GM18868 (cell line): ENCODE measurements around the gene PKNOX2.
"Not testable (repeated sequence)": the region's sequence is repeated elsewhere in the genome, so short reads cannot be mapped to it uniquely, and the experiment has no call there.

ENCODE experiments used
- ATAC-seq: cut with Tn5 transposase; IDR thresholded peaks from one replicate; pipeline ENCODE4 v1.9.1; 2021; ENCODE audit warnings: mild to moderate bottlenecking, moderate library complexity; ENCODE audit not compliant: unreplicated experiment

Gene PKNOX2

DNA sequence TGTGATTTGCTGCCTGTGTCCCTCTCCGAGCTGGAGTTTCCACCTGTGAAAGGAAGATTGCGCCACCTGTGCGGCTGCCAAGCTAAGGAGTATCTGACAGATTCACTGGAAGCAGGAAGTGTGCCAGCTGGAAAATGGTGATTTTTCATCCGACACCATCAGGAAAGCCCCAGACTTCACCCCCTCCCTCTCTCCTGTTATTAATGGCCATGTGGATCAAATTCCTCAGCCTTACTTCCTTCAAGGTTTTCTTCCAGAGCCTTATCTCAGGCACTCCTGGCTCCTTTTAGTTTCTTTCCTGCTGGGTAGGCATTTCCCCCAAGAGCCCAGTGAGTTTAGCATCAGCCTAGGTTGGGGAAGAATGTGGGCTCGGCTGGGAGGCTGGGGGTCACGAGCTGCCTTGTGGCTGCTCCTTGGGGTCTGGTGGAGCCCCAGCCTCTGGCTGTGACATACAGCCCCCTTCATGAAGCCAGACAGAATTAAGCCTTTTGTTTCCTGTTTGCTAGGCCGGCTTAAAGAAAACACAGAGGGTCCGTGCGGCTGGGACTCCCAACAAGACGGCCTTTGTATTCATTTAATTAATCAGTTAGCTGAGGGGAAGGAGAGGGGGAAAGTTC lies 37.1 kb downstream of the PKNOX2 start:
- ATAC-seq, result no peak

DNA sequence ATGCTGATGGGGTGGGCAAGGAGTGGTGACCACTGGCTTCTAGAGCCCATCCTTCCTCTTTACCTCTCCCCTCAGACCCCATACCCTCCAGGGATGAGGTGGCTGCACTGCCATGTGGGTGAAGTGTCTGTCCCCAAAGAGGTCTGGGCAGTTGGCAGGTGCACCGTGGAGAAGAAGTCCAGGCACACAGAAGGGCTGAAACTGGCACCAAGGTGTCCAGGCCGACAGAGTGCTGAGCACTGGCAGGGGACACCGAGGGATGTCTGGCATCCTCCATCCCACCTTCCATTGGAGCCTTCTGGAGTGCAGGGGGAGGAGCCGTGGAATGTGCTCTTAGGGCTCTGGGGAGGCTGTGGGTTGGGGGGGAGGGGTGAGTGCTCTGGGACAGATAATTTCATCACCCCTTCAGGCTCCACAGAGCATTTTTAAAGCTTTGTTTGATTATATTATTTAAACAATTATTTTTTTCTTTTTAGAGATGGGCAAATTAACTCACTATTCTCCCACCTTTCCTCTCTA lies 37.9 kb downstream of the PKNOX2 start:
- ATAC-seq, result no peak

DNA sequence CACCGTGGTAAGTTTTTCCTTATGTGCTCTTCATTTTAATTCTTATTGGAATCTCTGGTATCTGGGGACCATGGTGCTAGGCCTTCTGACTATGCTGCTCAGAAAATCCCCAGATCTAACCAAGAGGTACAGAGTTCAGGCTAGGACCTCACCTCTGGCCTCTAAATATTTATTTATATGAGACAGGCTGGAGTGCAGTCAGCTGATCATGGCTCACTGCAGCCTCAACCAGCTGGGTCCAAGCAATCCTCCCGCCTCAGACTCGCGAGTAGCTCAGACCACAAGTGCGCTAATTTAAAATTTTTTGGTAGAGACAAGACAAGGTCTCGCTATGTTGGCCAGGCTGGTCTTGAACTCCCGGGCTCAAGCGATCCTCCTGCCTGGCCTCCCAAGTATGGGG lies 38.4 kb downstream of the PKNOX2 start:
- ATAC-seq, result no peak

DNA sequence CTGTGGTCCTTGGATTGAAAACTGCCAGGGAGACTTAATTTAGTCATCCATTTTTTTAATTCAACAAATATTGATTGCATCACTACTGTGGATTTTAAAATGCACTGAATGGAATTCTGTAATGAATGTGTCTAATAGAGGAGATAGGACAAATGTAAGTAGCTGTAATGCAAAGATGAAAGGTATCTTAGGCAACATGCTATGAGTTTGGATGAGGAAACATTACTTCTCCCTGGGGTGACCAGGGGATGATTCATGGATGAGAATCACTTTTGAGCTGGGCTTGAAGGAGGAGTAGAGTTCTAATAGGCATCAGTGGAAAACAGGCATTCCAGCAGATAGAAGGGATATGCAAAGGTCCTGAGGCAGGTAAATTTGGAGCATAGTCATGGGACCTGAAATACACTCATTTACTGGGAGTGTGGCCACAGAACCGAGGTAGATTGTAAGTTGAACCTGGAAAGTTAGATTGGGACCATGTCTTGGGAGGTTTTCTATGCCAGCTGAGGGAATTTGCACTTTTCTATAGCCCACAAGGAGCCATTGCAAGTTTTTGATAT lies 43.4 kb downstream of the PKNOX2 start:
- no peak for ATAC-seq

DNA sequence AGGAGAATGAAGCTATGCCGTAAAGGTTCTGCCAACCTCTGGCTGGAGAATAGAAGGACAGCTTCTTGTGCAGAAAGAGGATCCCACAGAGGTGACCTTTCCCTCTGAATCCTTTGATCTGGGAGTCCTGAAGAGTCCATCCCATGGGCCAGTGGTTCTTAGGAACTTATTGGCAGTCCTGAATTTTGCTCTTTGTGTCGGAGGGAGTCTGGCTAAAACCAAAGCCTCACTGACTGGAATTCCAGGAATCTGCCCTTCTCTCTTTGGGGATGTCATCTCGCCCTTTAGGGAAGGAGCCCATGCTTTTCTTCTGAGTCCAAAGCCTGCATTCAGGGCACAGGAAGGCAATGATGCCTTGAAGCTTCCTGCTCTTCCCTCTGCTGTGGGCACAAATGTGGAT lies 45.5 kb downstream of the PKNOX2 start:
- no peak for ATAC-seq

DNA sequence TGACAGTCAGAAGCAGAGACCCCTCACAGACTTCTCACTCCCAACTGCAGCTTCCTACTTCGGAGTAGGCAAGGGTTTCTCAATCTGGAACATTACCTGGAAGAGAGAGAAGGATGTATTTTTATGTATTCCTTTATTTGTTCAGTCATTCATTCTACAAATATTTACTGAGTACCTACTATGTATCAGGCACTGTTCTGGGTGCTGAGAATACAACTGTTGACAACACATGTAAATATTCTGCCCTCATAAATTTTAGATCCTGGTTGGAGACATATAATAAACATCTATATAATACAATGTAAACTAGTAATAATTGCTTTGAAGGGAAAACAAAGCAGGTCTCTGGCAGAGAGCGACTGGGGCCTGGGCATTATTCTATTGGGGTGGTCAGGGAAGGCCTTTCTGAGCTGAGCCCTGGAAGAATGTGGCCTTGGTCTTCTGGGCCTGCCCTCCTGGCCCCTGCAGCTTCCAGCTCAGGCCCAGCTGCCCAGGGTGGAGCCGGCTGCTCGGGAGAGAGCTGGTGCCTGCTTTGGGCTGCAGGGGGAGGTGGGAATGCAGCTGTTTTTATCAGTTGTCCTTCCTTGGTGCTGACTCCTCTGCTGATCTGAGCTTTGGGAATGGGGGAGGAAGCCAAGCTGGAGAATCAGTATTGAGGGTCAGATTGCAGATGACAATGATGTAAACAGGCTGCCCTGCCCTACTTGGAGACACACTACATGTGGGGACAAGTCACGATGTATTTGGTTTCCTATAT lies 46.8 kb downstream of the PKNOX2 start:
- ATAC-seq, result no peak

DNA sequence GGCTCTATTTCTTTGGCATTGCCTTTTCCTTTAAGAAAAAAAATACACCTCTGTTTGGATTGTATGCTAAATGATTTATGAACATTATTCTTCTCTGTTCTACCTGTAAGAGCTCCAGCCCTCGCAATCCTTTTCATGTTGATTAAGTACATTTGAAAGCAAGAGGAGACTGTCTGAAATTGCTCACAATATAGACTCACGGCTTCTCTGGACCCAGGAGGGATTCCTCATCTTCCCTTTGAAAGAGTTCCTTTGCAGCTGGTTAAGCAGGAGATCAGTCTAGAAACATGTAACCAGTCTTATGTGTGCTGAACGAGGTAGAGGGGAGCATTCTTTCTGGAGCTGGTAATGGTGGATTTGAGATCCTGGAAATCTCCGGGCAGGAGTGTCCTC lies 47.4 kb downstream of the PKNOX2 start:
- ATAC-seq, result no peak

DNA sequence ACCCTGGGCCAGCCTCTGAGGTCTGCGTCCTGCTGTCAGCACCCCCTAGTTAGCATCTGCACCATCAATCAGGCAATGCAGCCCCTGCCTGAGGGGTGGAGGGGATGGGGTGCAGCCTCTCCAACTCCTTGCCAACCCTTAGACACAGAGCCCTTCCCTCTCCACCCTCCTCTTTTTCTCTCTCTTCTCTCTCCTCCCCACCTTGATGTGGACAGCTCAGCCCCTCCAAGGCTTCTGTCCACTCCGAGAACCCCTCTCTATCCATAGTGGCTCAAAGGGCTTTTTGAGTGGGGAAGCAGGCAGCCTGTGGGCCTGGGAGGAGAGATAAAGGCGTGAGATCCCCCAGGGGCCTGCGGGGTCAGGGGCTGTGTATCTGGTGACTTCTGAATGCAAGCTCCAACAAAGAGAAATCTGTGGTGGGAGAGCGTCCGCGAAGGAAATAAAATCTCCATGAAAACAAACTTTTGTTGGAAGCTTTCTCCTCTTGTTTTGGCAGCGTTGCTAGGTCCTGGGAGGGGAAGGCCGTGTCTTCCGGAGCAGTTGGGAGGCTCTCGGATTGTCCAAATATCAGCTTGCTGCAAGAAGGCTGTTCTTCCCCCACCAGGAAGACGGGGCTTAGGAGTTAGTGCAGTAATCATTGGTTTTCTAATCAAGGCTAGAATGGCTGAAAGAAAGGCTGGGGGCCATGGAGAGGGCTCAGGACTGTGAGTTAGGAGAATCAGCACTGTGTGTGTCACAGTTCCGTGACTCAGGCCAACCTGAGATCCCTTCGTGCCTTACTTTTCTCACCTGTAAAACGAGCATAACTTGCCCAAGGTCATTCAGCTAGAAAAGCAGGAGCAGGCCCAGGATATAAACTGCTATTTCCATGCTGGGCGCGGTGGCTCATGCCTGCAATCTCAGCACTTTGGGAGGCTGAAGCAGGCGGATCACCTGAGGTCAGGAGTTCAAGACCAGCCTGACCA lies 50.3 kb downstream of the PKNOX2 start:
- no peak for ATAC-seq

DNA sequence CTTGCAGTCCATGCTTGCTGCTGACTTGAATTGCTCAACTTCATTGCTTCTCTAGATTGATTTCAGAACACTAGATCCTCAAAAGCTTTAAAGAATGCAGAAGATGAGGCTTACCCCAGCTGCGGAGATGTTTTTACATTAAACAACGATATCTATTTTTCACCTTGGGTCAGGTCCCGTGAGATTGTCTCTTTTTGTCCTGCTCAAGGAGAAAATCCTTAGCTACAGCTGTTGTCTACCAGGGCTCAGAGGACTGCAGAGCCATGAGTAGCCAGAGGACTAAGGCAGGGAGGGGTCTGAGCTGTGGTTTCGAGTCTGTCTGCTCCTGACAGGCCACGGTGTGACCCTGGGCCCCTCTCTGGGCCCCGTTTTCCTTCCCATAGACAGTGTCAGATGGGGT lies 51.4 kb downstream of the PKNOX2 start:
- no peak for ATAC-seq

DNA sequence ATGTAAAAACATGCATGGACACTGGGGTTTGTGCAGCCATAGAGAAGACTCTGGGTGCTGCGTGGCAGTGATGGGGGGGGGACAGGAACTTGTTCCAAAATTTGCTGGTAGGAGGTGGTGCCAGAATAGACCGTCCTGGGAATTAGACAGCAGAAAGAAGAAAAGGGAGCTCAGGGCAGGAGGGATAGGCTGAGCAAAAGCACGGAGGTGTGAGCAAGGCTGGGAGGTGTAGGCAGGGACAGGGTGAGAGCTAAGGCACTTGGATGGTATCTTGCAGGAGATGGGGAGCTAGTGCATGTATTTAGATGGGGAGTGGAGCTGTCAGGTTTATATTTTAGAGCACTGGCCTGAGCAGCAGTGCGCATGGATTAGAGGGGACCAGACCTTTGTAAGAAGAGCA lies 53.8 kb downstream of the PKNOX2 start:
- no peak for ATAC-seq

DNA sequence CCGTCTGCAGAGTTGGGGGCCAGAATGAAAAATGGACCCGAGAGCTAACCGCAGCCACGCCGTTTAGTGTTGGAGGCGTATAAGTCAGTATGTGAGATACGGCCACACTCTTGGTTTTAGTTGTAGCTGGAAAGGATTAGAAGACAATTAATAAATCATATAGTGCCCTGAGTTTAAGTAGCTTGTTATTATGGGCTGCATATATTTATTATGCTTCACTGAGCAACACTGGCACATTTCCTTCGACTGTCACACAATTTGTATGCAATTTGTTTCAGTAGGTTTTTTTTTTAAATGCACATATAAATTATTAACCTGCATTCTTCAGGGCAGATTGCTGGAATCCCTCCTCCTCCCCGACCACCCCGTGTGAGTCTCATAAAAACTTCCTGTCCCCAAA lies 56.9 kb downstream of the PKNOX2 start:
- no peak for ATAC-seq

DNA sequence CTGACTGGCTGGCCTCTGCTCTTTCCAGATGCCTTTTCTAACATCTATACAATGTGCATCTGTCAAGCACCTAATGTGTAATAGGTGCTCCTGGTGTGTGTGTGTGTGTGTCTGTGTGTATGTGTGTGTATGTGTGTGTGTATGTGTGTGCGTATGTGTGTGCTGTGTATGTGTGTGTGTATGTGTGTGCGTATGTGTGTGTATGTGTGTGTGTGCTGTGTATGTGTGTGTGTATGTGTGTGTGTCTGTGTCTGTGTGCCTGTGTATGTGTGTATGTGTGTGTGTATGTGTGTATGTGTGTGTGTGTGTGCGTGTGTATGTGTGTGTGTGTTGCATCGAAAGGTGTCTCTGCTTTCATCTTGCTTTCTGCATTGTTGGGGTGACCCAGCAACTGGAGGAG lies 57.9 kb downstream of the PKNOX2 start:
- no peak for ATAC-seq

DNA sequence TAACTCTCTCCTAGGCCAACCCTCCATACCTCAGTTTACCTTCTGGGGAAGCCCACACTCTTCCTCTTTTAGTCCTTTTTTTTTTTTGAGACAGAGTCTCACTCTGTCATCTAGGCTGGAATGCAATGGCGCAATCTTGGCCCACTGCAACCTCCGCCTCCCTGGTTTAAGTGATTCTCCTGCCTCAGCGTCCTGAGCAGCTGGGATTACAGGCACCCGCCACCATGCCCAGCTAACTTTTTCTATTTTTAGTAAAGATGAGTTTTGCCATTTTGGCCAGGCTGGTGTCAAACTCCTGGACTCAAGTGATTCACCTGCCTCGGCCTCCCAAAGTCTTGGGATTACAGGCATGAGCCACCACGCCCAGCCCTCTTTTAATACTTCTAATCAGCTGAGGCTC lies 58.6 kb downstream of the PKNOX2 start:
- not testable (repeated sequence) for ATAC-seq

DNA sequence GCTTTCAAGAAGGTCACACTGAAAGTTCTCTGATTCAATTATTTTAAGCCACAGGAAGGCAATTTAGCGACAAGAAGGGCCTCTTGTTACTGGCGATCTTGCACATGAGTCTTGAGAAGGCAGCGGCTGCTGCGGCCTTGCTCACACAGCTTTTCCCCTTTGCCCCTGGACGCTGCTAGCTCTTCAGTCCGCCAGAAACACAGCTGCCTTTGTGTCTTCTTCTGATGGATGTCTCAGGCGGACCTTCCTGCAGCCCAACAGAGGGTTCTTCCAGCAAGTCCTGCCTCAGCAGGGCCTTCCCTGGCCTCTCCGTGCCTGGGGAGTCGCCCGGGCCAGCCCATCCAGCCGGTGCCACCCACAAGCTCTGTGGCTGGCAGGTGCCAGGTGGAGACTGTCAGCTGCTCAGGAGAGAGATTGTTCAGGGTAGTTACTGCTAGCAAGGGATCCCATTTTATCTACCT lies 59.4 kb downstream of the PKNOX2 start:
- ATAC-seq, result no peak

DNA sequence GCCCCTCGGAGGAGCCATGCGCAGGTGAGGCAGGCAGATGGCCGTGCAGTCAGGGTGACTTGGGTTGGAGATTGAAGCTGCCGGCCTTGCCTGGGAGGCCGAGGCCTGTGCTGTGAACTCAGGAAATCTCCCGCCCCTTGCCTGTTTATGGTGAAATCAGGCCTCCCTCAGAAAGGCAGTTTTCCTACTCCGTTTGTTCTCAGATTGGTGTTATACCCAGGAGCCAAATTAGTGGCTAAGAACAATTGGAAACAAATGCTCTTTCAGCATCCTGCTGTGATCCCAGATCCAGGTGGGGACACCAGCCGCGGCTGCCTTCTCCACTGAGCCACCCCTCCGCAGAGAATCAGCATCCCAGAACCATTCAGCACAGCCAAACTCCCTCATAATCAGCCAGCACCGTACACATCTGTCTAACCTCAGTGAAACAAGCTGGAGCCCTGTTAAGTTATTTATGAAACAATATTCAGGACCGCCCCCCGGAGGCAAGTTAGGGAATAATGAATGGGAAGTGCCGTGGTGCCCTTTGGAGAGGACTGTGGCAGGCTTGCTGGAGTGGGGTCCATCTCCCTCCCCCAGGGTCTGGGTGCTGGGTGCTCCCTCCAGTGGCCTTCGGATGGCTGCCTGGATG lies 60.0 kb downstream of the PKNOX2 start:
- no peak for ATAC-seq

DNA sequence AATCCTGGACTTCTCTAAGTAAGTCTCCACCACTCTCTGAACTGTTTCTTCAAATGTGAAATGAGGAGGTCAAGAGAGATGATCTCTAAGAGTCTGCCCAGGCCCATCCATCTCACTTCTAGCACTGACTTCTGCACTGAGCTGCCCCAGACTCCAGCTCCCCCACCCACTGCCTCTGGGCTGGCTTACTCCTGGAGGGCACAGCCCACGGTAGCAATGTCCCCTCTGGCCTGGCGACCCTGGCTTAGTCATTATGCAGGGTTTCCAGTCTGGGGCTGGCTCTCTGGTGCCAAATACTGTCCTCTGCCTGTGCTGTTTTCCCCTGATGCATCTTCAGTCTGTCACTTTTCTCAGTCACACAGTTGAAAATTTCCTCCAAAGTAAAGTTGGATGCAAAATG lies 60.9 kb downstream of the PKNOX2 start:
- no peak for ATAC-seq

DNA sequence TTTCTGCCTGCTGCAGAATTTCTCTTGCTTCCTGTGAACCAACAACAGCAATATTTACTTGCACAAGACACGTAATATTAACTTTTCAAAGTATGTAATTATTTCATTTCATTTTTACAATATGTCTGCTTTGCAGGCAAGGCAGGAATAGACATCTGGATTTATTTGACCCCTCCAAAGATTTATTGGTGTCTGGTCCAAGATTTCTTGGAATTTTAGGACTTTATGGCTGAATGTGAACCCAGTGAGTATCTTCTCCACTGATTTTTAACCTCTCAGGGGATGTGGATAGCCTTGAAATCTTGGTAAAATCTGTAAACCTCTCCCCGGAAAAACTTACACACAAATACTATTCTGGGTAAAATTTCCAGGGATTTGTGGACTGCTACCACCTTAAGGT lies 61.5 kb downstream of the PKNOX2 start:
- ATAC-seq, result no peak

DNA sequence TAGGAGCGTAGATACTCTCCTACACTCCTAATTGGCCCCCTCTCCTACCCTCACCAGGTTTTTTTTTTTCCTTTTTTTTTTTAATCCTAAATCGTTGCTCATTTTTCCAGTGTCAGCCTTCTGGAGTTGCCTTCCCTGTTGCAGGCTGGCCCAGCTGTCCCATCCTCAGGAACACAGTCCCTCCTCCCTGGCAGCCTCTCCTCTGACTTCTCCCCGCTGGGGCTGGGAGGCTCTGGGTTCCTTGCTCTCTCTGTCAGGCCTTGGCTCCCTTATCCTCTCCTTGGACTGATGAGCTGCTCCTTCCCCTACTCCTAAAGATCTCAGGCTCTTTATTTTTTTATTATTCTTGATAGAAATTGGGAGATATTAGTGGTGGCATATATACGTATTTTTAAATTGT lies 62.2 kb downstream of the PKNOX2 start:
- no peak for ATAC-seq

DNA sequence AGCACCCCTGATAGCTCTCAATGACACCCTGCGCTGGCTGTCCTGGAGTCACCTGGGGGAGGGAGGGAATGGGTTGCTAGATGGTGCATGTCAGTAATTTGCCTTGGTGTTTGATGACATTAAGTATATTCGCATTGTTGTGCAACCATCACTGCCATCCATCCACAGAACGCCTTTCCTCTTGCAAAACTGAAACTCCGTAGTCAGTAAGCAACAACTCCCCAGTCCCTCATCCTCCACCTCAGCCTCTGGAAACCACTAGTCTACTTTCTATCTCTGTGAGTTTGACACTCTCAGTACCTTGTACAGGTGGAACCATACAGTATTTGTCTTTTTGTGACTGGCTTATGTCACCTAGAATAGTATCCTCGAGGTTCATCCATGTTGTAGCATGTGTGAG lies 62.6 kb downstream of the PKNOX2 start:
- no peak for ATAC-seq

DNA sequence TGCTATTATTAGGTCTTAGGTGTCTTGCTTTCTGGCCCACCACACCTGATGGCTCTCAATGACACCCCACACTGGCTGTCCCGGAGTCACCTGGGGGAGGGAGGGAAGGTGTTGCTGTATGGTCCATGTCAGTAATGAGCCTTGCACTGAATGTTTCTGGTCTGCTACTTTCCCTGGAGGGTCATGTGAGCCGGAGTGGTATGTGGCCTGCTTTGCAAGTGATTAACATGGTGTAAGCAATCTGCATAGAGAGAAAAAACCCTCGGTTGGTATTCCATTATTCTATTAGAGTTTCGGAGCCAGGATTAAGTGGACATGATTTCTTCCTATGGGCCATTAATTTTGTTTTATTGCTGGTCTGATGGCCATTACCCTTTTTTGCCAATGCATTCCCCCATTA lies 63.9 kb downstream of the PKNOX2 start:
- ATAC-seq, result no peak

DNA sequence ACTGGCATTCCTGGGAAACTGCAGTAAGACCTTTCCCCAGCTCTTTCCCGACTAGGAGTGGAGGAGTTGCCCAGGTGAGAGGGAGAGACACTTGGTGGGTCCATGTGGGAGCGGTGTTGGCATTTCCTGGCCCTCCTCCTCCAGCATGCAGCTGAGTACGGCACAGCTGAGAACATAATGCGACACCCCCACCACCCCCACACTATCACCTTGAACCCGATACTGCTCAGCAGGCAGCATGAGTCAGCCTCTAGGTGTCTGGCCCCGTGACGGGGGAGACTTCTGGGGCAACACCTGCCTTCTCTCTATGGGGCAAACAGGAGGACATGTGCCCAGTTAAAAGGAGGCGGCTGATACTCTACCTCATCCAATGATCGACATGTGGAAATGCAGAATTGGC lies 64.4 kb downstream of the PKNOX2 start:
- no peak for ATAC-seq
